NCI-H524 treated with DMSO at 0.1 percent for 48 hours (cell line): ENCODE results near the gene FILIP1L.
A peak's percentile ranks its signal among the peaks of the same experiment; 100 is the strongest.

Source experiments
- DNase-seq: peaks from one replicate; lab custom pipeline; 2025; lab: John Stamatoyannopoulos, UW

FILIP1L gene

GRCh38 chr3:99951701-99952100 lies 162.6 kb downstream of the FILIP1L start:
- no peak for DNase-seq

DNA sequence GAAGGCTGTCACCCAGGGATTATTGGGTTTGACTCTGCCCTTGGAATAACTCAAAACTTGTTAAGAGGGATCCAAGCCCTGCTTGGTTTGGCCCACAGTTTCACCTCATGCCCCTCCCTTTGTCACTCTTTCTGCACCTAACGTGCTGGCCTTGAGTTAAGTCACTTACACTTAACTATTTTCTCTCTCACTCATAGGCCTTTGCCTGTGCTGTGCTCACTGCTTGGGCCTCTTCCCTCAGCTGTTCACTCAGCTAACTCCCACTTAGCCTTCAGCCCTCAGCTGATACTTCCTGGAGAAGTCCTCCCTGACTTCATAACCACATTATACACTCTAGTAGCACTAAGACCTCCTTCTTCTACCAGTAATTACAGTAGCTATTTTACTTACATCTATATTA lies 163.4 kb downstream of the FILIP1L start:
- DNase-seq = no peak

- no peak for DNase-seq
These were observed 164.2 kb downstream of the FILIP1L start for GRCh38 chr3:99949956-99950670.

DNA sequence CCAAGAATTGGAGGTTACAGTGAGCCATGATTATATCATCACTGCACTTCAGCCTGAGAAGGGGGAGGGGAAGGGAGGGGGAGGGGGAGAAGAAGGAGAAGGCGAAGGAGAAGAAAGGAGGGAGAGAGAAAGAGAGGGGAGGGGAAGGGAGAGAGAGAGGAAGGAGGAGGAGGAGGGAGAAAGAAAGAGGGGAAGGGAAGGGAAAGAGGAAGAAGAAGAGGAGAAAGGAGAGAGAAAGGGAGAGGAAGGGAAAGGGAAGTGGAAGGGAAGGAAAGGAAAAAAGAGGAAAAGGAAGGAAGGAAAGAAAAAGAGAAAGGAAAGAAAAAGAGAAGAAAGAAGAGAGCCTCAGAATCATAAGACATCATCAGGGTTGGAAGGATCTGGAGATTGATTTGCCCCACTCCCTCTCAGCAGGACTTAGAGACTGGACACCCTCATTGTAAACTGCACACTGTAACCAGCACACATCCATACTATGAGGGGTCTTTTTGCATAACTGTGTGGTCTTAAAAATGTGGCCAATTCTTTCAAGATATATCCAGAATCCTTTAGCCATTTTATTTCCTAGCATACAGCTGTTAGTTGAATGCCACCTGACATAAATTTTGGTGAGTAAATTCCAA lies 165.7 kb downstream of the FILIP1L start:
- DNase-seq = no peak

- DNase-seq = no peak
These were observed 166.9 kb downstream of the FILIP1L start for GRCh38 chr3:99947356-99947755.

DNA sequence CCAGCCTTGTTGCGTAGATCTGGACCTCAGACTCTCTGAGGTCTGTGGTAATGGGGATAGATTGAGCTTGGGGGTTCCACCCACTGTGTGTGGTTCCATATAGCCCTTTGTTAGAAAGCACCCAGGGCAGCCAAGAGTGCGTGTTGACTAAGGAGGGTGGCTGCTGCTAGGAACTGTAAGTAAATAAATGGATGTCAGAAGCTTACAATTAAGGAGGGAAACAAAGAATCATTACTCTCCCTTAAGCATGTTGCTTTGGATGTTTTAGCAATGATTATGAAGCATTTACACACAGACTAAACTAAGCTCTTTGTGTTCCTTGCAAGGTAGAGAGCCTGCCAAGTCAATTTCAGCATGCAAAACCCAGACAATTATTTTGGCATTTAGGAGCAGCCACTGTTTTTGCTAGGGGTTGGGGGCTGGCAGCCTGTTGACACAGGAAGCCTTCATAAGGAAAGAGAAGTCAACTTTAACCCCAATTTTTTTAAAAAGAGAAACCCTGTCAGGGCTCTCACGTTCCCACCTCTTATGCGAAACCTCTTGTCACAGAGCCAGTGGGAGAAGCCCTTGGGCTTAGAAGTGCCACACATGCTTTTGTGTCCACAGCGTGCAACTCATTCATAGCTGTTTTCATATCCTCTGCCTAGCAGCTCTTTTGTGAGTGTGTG lies 168.8 kb downstream of the FILIP1L start:
- DNase-seq = no peak

GRCh38 chr3:99943931-99944761 lies 170.2 kb downstream of the FILIP1L start:
- DNase-seq = no peak

- DNase-seq = no peak
These were observed 173.1 kb downstream of the FILIP1L start for GRCh38 chr3:99941211-99941610.

DNA sequence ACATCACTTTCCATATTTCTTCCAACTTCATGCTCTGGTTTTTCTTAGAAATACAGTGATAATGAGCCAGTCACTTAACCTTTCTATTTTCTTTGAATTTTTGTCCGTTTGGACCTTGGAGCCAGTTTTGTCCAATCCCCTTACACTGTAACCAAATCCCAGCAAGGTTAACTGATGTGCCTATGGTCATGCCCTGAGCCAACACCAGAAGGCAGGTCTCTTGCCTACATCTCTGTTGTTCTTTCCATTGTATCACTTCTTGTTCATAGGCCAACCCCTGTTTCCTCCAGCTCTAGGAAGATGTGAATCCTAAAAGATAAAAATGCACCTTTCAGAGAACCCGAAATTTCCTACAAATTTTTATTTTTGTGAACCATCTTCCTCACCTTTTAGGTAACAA lies 174.0 kb downstream of the FILIP1L start:
- no peak for DNase-seq

GRCh38 chr3:99939876-99940275 lies 174.4 kb downstream of the FILIP1L start:
- no peak for DNase-seq

DNA sequence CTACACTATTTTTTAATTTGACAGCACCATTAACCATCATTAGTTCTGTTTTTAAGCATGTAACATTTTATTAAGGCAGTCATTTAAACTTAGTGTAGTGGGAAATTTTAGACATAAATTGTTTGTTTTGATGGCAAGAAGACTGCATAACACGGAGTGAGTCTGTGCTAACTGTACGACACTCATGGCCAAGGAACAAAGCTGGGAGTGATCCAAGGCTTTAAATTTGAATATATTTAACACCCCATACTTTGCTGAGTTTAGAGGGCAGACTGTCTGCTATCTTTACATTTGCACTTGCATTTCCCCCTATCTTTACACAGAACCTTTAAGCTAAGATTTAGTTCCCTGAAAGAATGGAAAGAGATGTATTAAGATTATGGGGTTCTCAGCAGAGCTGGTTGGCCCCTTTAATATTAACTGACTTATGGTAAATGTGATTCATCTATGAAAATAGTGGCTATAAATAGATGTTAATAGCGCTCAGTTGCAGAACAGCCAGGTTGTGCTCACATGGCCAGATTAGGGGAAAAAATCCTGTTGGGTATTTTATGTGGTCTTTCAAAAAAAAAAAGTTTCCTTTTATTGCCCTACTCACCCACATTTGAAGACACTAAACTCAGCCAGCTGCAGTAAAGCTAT lies 175.9 kb downstream of the FILIP1L start:
- no peak for DNase-seq

DNA sequence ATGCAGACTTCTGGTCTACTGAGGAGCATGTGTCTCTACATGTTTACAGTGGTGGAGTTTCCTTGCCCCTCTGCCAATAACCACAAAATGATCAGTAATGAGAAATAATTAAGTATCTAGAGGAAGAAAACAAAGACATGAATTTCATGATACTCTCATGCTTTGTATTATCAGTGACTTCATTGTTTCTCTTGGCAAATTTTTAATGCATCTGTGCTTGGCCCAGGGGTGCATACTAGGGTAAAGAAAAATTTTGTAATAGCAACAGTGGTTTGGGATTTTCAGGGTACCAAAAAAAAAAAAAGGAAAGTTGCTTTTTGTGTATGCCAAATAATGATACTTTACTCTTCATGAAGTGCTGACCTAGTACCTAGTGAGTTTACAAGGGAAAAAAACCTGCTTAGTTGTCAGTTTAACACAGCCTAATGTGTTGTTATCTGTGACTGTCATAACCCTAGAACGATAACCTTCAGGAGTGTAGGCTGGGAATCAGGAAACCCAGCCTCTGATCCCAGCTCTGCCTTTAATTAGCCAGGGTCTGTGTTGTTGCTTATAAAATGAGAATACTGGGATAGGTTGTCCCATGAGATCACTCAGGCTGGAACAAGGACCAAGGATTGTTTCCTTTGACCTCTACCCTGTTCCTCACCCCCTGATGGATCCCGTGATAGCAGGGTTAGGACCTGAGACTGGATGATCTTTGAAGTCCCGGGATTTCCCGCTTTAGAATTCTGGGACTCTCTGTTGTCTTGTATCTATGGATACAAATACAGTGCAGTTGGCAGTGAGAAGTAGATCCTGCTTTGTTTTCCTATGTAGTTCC lies 179.1 kb downstream of the FILIP1L start:
- no peak for DNase-seq

GRCh38 chr3:99933971-99934750 lies 180.1 kb downstream of the FILIP1L start:
- DNase-seq = no peak

- no peak for DNase-seq
These were observed 183.2 kb downstream of the FILIP1L start for GRCh38 chr3:99931059-99931458.

DNA sequence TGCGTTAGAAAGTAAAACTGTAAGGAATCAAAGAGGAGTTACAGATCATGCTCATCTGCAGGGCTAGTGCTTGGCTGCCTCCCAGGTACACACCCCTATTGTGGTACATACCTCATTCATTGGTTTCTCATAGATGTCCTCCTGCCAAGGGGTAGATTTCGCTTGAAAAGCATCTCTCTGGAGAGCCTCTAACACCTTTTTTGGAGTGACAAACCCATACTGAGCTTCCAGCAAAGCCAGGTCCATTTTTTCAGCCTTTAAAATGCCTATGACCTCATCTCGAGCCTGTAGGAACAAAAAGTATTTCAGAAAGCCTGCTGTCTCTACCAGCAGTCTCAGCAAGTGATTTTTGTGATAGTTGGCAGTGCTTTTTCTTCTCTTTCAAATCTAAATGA lies 184.6 kb downstream of the FILIP1L start:
- no peak for DNase-seq

GRCh38 chr3:99928771-99929744 lies 185.2 kb downstream of the FILIP1L start:
- no peak for DNase-seq

GRCh38 chr3:99927671-99928457 lies 186.4 kb downstream of the FILIP1L start:
- no peak for DNase-seq

DNA sequence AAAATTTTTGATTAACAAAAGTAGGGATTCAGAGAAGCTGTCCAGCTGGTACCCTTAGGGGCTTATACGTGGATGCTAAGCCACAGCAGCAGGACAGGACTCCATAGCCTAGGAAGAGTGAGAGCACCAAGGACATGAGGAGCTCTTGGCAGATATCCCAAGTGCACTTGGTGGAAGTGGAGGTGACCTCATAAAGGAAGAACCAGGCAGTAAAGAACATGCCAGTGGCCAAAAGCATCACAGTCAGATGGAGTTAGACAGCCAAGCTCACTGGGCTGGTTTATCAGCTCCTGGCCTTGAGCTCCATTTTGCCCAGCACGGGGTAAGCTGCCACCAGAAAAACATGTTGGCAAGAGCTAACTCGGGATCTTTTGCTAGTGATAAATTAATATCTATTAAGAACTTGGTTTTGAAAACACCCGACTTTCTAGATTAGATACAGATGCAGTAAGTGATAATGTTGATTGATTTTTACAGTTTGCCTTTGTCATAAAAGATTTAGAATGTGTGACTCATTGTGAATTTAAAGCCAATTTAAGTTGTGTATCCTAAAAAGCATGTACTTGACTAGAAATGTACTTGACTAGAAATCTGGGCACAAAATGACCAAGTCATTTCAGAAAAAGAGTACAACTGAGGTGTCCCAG lies 188.6 kb downstream of the FILIP1L start:
- peak; percentile 95 for DNase-seq
